ENCODE measurements around the gene SLC8A1. TPM values are rescaled to one million over a fixed set of nuclear protein-coding genes. Genes with fewer than 3 reads are reported as not detected.
A peak's percentile ranks its signal among the peaks of the same experiment; 100 is the strongest.

Gene SLC8A1
- total RNA-seq, 1 donor from 2014 or later = 34.8 TPM

GRCh38 chr2:40225670-40226210, 226.2 kb downstream of the SLC8A1 start:
- H3K27ac Mint-ChIP-seq (ENCODE audit: unreplicated experiment) = no peak overlapping the region
- H3K4me1 Mint-ChIP-seq (ENCODE audit: low read depth, unreplicated experiment) = peaks cover 2% of the 10 kb centered on the region
- no peaks in the 10 kb centered on the region for H4K20me1 ChIP-seq (ENCODE audit: insufficient read depth, low read length)

GRCh38 chr2:40224318-40224717, 227.6 kb downstream of the SLC8A1 start:
- H4K20me1 ChIP-seq (ENCODE audit: insufficient read depth, low read length) = no peaks in the 10 kb centered on the region
- no peaks in the 10 kb centered on the region for H3K79me2 ChIP-seq (ENCODE audit: insufficient read depth, low read length)
- no peaks in the 10 kb centered on the region for H3K36me3 ChIP-seq (ENCODE audit: insufficient read depth, low read length)
- no peak overlapping the region for H3K27ac Mint-ChIP-seq (ENCODE audit: unreplicated experiment)
- H3K4me3 ChIP-seq (ENCODE audit: insufficient read depth, low read depth, low read length) = no peak overlapping the region
- H3K9me3 ChIP-seq (ENCODE audit: insufficient read depth, low read depth, low read length) = no peaks in the 10 kb centered on the region
- no peaks in the 10 kb centered on the region for H3K27me3 ChIP-seq (ENCODE audit: insufficient read depth, low read length)
- no peak overlapping the region for H3K4me3 Mint-ChIP-seq (ENCODE audit: unreplicated experiment)
- no peaks in the 10 kb centered on the region for H3K4me1 ChIP-seq (ENCODE audit: insufficient read depth, low read length)
- no peak overlapping the region for H3K27ac ChIP-seq (ENCODE audit: low read depth, low read length)
- peaks cover 6% of the 10 kb centered on the region for H3K36me3 Mint-ChIP-seq (ENCODE audit: low read depth, unreplicated experiment)
- no peaks in the 10 kb centered on the region for H3K27me3 Mint-ChIP-seq (ENCODE audit: low read depth, unreplicated experiment)
- H3K9me3 Mint-ChIP-seq (ENCODE audit: unreplicated experiment) = peaks cover 8% of the 10 kb centered on the region
- TF ChIP-seq, protein P1, sequence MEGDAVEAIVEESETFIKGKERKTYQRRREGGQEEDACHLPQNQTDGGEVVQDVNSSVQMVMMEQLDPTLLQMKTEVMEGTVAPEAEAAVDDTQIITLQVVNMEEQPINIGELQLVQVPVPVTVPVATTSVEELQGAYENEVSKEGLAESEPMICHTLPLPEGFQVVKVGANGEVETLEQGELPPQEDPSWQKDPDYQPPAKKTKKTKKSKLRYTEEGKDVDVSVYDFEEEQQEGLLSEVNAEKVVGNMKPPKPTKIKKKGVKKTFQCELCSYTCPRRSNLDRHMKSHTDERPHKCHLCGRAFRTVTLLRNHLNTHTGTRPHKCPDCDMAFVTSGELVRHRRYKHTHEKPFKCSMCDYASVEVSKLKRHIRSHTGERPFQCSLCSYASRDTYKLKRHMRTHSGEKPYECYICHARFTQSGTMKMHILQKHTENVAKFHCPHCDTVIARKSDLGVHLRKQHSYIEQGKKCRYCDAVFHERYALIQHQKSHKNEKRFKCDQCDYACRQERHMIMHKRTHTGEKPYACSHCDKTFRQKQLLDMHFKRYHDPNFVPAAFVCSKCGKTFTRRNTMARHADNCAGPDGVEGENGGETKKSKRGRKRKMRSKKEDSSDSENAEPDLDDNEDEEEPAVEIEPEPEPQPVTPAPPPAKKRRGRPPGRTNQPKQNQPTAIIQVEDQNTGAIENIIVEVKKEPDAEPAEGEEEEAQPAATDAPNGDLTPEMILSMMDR (IDR thresholded peaks at IDR 0.05; ENCODE audit: insufficient read depth, low read depth, low read length) = no peak
- no peak for DNase-seq (ENCODE audit: low read depth)
- H3K4me1 Mint-ChIP-seq (ENCODE audit: low read depth, unreplicated experiment) = peaks cover 11% of the 10 kb centered on the region
- no peak overlapping the region for H2AFZ ChIP-seq (ENCODE audit: low read depth, low read length)
- FAIRE-seq = no peak
- no peak overlapping the region for H3K4me2 ChIP-seq (ENCODE audit: low read length)
- H3K9ac ChIP-seq (ENCODE audit: low read length) = no peak overlapping the region

More at GRCh38 chr2:40225670-40226210, 226.2 kb downstream of the SLC8A1 start:
- Histone ChIP-seq H3K4me1 (ENCODE audit: insufficient read depth, low read length) (no peaks in the 10 kb centered on the region), H3K4me2 (ENCODE audit: low read length) (no peak overlapping the region), H3K9me3 (ENCODE audit: insufficient read depth, low read depth, low read length) (no peaks in the 10 kb centered on the region), H2AFZ (ENCODE audit: low read depth, low read length) (no peak overlapping the region), H3K4me3 (ENCODE audit: insufficient read depth, low read depth, low read length) (no peak overlapping the region), H3K79me2 (ENCODE audit: insufficient read depth, low read length) (no peaks in the 10 kb centered on the region), H3K36me3 (ENCODE audit: insufficient read depth, low read length) (no peaks in the 10 kb centered on the region), H3K27me3 (ENCODE audit: insufficient read depth, low read length) (no peaks in the 10 kb centered on the region), H3K9ac (ENCODE audit: low read length) (no peak overlapping the region), H3K27ac (ENCODE audit: low read depth, low read length) (no peak overlapping the region)
- Mint-ChIP-seq H3K36me3 (ENCODE audit: low read depth, unreplicated experiment) (peaks cover 6% of the 10 kb centered on the region), H3K27me3 (ENCODE audit: low read depth, unreplicated experiment) (no peaks in the 10 kb centered on the region), H3K4me3 (ENCODE audit: unreplicated experiment) (no peak overlapping the region), H3K9me3 (ENCODE audit: unreplicated experiment) (peaks cover 7% of the 10 kb centered on the region)
- FAIRE-seq (no peak), DNase-seq (ENCODE audit: low read depth) (no peak)
- TF ChIP-seq, protein P1 (IDR thresholded peaks at IDR 0.05; ENCODE audit: insufficient read depth, low read depth, low read length) = no peak
- no peak for TF ChIP-seq EZH2 (IDR thresholded peaks at IDR 0.05; ENCODE audit: insufficient read depth, low read length)

- H3K4me3 Mint-ChIP-seq (ENCODE audit: unreplicated experiment) = no peak overlapping the region
- H3K9me3 Mint-ChIP-seq (ENCODE audit: unreplicated experiment) = peaks cover 12% of the 10 kb centered on the region
- Histone ChIP-seq H3K4me3 (ENCODE audit: insufficient read depth, low read depth, low read length) (no peak overlapping the region), H3K4me1 (ENCODE audit: insufficient read depth, low read length) (no peaks in the 10 kb centered on the region), H3K27me3 (ENCODE audit: insufficient read depth, low read length) (no peaks in the 10 kb centered on the region), H3K4me2 (ENCODE audit: low read length) (no peak overlapping the region), H3K36me3 (ENCODE audit: insufficient read depth, low read length) (no peaks in the 10 kb centered on the region), H3K9me3 (ENCODE audit: insufficient read depth, low read depth, low read length) (no peaks in the 10 kb centered on the region), H4K20me1 (ENCODE audit: insufficient read depth, low read length) (no peaks in the 10 kb centered on the region), H3K9ac (ENCODE audit: low read length) (no peak overlapping the region), H3K27ac (ENCODE audit: low read depth, low read length) (no peak overlapping the region), H2AFZ (ENCODE audit: low read depth, low read length) (no peak overlapping the region), H3K79me2 (ENCODE audit: insufficient read depth, low read length) (no peaks in the 10 kb centered on the region)
- H3K36me3 Mint-ChIP-seq (ENCODE audit: low read depth, unreplicated experiment) = peaks cover 11% of the 10 kb centered on the region
- no peaks in the 10 kb centered on the region for H3K27me3 Mint-ChIP-seq (ENCODE audit: low read depth, unreplicated experiment)
- FAIRE-seq (no peak), DNase-seq (ENCODE audit: low read depth) (peak; percentile 56)
- peak overlapping the region; percentile 66 for H3K27ac Mint-ChIP-seq (ENCODE audit: unreplicated experiment)
- no peak for TF ChIP-seq EZH2 (IDR thresholded peaks at IDR 0.05; ENCODE audit: insufficient read depth, low read length)
- TF ChIP-seq, protein P1 (IDR thresholded peaks at IDR 0.05; ENCODE audit: insufficient read depth, low read depth, low read length) = no peak
- H3K4me1 Mint-ChIP-seq (ENCODE audit: low read depth, unreplicated experiment) = peaks cover 11% of the 10 kb centered on the region
Measured at GRCh38 chr2:40220177-40220925, 231.5 kb downstream of the SLC8A1 start.

All from astrocyte (in vitro differentiated cells and primary cell).